M059J (cell line): ENCODE results near the gene NARF. TPM values are rescaled to one million over a fixed set of nuclear protein-coding genes. Genes with fewer than 3 reads are reported as not detected.
"Not testable (repeated sequence)": the region's sequence is repeated elsewhere in the genome, so short reads cannot be mapped to it uniquely, and the experiment has no call there.

Experiments used
- DNase-seq: peaks from one replicate; pipeline ENCODE4 v3.0.0-alpha.2; 2012; ENCODE audit warnings: low read depth
- total RNA-seq: library from RNA; depleted of rRNA; stranded (reverse); fragments of >200 nt; shearing (Covaris generic); gene quantifications from 2 replicates; pipeline ENCODE4 v1.2.3, GENCODE V29; 2014

The NARF gene
- total RNA-seq, 1 experiment from 2014 or later: 68.2 TPM

DNA sequence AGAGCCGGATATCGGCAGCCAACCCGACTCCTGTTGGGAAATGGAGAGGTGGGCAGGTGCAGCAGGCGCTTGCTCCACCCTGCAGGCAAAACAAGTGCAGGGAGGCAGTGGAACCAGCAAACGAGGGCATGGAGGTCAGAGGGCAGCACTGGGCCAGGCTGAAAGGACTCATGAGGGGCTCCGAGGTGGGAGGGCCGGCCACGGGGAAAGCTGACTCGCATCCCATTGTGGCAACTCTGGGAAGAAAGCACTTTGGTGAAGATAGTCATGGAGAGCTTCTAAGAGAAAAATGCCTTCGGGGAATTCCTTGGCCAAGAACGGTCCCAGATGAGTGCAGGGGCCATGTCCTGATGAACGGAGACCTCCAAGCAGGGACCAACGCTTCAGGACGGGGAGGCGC, 12.4 kb upstream of the NARF start:
- no peak for DNase-seq

DNA sequence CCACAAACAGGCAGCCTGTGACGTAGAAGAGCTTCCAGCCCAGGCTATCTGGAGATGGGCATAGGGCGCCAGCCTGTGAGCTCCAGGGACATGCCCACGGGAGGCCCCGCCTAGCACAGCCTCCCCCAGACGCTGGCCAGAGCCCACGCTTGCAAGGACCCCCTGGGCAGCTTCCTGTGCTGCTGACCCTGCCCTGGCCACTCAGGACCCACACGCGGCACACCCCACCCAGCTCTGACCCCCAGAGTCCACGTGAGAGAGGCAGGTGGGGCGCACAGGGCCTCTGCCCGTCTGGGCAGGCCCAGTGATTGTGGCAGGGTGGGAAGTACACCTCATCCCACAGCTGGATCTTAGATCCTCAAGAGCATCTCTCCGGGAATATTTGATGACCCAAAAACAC, 11.9 kb upstream of the NARF start:
- DNase-seq: no peak

DNA sequence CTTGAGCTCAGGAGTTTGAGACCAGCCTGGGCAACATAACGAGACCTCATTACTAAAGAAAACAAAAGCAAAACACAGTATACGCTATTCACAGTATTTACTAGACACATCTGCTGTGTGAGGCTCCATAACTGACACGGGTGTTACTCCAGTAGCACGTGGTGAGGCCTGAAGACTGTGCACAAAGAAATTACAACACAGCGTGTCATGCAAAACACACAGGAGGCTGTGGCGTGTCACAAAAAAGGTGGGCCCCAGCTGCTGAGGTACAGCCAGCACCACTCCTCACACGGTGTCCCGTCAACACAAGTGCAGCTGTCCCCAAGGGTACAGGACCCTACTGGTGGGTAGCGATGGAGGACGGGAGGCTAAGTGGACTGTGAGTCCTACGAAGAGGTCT, 10.7 kb upstream of the NARF start:
- no peak for DNase-seq

DNA sequence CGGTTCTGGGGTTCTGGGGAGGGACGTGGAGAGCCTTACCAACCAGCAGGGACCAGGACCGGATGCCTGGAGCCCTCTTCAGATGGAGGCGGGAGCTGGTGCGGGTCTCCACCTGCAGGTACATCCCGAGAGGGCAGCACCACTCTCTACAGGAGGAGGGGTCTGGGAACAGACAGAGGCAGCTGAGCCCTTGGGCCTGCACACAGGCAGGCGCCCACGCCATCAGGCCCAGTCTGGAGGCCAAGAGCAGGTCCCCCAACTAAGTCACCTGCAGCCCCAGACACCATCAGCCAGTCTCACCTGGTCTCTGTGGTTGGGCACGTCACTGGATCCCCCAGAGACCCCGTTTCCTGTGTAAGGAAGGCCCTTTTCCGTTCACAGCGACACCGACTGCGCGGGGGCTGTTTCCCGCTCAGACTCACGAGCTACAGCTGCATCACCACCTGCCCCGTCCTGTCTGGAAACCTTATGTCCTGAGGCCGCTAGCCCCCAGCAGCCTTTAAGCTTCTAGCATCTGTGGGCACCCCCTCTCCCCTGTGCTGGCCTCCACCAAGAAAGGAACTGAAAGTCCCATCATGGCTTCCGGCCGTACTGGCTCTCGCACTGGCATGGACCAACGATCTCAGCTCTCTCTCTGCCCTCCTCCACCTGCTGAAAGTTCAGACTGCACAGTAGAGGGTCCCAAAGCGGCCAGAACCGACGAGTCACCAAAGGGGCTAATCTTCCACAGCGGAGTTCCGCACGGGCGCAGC, 9.2 kb upstream of the NARF start:
- DNase-seq: no peak

DNA sequence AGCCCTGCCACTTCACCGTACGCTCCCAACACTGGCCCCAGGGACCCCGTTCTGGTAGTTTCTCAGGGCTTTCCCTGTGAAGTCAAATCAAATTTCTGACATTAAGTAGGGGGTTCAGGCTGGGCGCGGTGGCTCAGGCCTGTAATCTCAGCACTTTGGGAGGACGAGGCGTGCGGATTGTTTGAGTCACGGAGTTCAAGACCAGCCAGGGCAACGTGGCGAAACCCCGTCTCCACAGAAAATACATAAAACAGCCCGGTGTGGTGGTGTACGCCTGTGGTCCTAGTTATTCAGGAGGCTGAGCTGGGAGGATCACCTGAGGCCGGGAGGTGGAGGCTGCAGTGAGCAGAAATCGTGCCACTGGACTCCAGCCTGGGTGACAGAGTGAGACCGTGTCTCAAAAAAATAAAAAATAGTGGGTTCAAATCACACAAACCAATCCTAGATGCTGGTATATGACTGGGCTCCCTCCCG, 8.6 kb upstream of the NARF start:
- DNase-seq: no peak

DNA sequence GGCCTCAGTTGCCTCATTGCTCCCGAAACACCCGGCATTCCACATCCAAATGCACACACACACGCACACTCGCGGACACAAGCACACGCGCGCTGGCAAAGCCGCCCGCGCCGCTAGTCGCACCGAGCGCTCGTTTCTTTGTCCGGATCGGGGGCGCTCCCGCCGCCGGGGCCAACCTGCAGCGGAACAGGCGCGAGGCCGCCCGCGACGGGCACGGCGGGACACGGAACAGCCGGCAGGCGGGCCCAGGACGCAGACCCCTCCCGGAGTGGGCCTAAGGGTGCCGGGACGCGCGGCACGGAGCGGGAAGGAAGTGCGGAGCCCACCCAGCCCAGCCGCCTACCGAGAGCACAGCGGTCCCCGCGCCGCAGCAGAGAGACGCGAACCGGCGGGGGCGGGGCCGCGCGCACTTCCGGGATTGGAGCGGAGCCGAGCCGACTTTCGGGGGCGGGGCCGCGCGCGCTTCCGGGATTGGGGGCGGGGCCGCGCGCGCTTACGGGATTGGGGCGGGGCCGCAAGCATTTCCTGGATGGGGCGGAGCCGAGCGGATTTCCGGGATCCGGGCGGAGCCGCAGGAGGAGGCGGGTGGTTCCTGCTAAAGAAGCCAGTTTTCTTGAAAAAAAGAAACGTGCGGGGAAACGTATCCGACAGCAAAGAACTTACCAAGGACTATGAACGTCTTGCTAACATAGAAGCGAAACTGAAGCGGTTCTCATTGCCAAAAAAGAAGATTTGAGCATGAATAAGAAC, 8.0 kb upstream of the NARF start, which contains the start of gene CYBC1:
Gene CYBC1, minus strand, starts transcription at position 396 of the 750 bp plus-strand sequence. CDS start 1,498 bp downstream, outside the sequence.
- peak; percentile 86 for DNase-seq

DNA sequence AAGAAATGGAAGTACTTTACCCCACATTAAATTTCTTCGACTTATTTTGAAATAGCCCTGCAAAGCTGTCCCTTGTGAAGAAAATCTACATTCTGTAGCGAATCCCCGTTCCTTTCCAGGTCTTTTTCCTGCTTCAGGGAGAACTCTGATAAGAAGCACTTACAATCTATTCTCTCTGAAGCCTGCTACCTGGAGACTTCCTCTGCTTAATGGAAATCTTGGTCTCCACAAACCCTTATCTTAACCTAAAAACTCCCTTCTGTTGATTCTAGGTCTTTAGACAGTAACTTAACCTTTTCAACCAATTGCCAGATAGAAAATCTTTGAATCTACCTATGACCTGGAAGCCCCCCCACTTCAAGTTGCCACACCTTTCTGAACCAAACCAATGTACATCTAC, 6.4 kb upstream of the NARF start:
- DNase-seq: no peak

DNA sequence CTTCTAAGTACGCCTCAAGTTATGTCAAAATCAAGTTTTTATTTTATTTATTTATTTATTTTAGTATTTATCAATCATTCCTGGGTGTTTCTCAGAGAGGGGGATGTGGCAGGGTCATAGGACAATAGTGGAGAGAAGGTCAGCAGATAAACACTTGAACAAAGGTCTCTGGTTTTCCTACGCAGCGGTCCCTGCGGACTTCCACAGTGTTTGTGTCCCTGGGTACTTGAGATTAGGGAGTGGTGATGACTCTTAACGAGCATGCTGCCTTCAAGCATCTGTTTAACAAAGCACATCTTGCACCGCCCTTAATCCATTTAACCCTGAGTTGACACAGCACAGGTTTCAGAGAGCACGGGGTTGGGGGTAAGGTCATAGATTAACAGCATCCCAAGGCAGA, 5.4 kb upstream of the NARF start:
- DNase-seq: not testable (repeated sequence)

DNA sequence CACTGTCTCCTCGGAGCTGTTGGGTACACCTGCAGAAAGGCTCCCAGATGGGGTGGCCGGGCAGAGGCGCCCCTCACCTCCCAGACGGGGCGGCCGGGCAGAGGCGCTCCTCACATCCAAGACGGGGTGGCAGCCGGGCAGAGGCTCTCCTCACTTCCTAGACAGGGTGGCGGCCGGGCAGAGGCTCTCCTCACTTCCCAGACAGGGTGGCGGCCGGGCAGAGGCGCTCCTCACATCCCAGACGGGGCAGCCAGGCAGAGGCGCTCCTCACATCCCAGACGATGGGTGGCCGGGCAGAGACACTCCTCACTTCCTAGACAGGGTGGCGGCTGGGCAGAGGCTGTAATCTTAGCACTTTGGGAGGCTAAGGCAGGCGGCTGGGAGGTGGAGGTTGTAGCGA, 4.8 kb upstream of the NARF start:
- not testable (repeated sequence) for DNase-seq

DNA sequence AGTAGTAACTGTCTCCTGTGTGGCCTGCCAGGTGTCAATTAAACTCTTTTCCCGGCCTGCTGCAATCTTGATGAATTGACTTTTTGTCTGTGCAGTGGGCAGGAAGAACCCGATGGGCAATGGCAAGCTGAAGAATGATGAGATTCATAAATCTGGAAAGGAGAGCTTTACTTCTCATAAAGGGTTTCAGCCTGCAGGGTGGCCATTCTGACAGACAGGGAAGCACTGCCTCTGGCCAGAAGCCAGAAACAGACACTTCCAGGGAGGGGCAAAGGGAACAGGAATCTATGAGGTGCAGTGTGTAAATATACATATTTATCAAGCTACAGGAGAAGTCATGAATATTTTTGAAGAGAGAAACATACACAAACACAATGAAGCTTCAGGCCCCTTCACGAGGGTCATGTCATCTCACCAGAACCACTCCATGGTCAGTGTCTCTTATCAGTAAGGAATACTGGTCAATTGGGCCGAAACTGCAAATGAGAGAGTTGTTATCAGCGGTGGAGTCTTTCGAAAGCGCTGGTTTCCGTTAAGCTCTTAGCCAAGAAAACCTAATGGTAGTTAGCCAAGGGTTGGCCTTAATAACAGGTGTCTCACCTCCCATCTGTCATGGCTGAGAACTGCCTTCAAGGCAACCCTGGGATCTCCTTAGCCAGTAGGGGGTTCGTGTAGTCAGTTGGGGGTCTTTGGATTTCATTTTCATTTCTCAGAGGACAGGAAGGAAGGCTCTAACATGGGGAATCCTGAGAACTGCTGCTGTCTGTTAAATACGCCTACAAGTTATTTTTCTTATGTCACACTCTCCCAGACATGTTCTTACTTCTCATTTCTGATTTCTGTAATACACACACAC, 1.2 kb upstream of the NARF start:
- DNase-seq: no peak

DNA sequence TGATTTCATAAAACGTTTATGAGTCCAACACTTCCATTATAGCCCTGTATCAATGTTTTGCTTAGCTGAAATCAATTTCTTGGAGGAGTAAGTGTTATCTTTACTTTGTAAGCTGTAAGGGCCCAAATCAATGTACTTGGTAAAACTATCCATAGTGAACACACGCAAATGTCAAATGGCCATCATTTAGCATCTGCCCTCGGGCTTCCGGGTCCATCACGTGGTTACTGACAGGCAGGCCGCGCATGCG, 687 bp upstream of the NARF start:
- DNase-seq: no peak

DNA sequence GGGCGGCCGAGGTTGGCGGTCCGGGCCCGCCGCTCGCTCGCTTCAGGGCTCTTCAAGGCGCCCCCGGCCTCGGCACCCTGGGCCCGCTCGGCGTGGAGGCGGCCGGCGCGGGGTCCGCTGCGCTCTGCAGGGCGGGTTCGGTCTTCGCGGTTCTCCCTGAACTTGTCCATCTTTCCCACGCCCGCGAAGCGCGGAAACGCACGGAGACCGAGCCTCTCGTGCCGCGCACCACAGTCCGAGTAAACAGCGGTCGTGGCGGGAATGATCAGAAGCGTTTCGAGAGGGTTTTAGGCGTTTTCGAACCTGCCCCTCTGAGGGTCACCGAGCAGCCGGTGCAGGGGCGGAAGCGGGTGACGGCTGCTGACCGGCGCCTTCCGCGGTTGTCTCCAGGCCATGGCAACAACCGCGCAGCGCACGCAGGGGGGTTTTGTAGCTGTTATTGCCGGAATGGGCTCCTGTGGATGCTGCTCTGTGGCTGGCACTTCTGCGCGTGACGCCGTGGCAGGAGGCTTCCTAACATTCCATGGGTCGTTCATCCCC, 414 bp downstream of the NARF start:
- DNase-seq: peak; percentile 51

DNA sequence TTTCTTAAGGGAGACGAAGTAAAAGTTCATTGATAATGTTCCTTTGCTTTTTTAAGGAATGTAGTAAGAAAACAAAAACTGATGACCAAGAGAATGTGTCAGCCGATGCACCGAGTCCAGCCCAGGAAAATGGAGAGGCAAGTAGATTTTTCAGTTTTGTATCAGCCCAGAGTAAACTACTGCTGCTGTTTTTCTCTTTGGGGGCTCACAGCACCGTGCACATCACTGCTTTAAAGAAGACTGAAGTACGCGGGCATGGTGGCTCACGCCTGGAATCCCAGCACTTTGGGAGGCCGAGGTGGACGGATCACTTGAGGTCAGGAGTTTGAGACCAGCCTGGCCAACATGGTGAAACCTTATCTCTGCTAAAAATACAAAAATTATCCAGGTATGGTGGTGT, 1.4 kb downstream of the NARF start:
- DNase-seq: not testable (repeated sequence)

DNA sequence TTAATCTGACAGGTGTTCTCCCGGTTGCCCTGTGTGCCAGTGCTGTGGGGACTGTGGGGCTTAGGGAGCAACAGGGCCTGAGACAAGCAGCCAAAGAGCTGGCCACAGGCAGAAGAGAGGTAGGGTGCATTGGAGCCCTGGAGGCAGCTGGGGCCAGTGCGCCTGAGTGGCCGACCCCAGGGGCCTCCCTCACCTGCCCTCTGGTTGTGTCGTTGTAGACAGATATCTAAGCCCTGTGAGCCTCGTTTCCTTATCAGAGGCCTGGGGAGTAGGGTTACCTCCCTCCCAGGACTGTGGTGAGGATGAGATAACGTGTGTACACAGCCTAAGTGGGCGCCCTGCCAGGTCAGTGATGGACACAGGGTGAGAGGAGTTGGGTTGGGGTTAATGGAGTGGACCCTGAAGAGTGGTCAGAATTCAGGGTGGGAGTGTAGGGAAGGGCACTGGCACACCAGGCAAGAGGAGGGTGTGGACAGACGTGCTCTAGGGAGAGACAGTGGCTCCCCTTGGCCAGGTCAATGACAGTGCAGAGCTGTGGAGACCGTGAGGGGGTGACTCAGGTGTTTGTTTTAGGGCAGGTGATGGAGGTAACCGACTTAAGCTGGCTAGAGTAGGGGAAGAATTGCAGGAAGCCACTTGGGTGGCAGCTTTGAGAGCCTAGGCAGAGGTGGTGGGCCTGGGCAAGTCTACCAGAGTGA, 3.4 kb downstream of the NARF start:
- DNase-seq: no peak

DNA sequence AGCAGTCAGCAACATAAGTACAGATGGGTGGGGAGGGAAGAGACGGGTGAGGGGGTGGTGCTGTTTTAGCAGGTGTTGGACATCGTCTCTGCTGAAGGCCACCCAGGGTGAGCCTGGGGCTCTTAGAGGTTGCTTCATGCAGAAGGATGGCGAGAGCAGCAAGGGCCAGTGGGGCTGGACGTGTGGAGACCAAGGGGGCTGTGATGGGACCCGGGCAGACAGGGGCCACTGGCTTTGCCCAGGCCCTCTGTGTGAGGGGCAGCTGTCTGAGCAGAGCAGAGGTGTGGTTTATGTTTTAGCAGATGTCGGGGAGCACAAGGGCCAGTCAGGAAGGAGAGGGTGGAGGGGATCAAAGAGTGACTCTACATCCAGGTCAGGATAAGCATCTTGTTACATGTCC, 4.8 kb downstream of the NARF start:
- DNase-seq: no peak

DNA sequence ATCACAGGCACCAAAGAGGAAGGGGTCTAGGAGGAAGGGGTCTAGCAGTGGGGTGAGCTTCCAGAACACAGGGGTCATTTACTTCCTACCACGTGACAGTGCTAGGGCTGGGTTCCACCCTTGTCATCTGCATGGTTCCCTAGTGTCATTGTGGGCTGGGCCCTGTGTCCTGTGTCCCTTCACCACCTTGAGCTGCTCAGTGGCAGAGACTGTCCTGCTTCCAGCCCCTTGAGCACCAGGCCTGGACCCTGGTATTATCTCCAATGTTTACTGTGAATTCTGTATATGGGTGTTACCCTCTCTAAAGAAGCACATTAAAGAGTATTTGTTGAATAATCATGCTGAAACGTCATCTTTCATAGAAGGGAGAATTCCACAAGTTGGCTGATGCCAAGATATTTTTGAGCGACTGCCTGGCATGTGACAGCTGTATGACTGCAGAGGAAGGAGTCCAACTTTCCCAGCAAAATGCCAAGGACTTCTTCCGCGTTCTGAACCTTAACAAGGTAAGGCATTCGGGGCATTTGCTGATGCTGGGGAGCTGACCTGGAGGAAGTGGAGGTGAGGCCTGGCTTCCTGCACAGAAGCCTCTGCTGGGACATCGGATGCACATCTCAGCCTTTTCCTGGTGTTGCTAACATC, 5.5 kb downstream of the NARF start:
- no peak for DNase-seq

DNA sequence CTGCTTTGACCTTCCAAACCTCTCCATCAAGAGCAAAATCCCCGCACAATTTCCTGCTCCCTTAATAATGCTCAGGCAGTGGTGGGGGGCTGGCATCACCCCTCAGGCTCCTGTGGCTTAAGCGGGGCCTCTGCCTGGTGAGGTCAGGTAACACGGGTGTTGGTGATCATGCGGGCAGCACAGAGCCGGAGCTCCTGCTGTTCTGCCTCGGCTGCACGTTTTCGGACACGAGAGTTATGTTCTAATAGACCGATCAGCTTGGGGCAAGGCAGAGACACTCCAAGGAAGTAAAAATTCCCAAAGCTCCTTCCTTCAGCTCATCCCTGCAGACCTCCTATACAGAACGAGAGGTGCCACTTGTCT, 6.0 kb downstream of the NARF start:
- no peak for DNase-seq

DNA sequence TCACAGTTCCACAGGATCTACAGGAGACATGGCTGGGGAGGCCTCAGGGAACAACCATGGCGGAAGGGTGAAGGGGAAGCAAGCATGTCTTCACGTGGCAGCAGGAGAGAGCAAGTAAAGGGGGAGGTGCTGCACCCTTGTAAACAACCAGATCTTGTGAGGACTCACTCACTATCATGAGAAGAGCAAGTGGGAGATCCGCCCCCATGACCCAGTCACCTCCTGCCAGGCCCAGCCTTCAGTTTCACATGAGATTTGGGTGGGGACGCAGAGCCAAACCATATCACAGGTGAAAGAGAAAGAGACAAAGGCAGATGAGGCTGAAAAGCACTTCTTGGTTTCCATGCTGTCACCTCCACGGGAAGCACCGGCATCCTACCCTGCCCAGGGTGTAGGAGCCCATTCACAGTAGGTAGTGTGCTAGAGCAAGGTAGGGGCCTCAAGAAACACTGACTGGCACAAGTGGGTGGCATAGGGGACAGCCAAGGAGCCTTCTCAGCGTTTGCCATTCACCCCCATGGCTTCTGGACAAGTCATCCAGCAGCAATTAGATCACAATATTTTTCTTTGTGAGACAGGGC, 6.6 kb downstream of the NARF start:
- no peak for DNase-seq

DNA sequence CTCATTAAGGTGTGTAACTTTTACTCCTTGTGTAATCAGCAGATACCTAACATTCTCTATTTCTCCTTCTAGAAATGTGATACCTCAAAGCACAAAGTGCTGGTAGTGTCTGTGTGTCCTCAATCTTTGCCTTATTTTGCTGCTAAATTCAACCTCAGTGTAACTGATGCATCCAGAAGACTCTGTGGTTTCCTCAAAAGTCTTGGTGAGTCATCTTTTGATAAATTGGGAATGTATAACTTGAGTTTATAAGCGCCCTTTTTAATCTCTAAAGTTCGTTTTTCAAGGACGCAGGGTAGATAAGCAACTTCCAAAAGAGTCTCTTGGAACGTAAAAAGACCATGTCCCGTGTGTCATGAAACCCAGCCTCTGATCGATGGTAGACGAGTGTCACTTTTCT, 10.2 kb downstream of the NARF start:
- no peak for DNase-seq

DNA sequence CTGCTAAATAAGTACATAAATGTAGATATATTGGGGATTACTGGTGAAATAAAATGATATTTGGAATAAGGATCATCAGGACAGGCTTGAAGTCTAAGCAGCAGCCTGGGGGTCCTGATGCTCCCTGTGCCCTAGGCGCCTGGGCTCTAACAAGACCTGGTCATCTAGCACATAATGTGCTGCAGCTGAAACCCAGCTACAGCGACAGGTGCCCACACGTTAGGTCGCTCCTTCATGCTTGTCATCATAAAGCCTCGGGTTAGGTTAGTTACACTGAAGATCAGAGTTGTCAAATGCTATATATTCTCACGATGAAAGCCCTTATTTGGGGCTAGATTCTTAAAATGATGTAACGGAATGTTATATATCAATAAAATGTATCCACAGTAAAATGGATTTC, 11.5 kb downstream of the NARF start:
- no peak for DNase-seq
